RPMI7951 (cell line): ENCODE measurements around the gene PFKL. TPM values are rescaled to one million over a fixed set of nuclear protein-coding genes. Genes with fewer than 3 reads are reported as not detected.
"Not testable (repeated sequence)": the region's sequence is repeated elsewhere in the genome, so short reads cannot be mapped to it uniquely, and the experiment has no call there.

Experiments used
- DNase-seq: peaks from one replicate; pipeline ENCODE4 v3.0.0-alpha.2; 2012; ENCODE audit warnings: low read depth
- total RNA-seq: library from RNA; depleted of rRNA; stranded (reverse); fragments of >200 nt; shearing (Covaris generic); gene quantifications from 2 replicates; pipeline ENCODE4 v1.2.3, GENCODE V29; 2014

Gene PFKL
- total RNA-seq, 1 experiment from 2014 or later, result 97.3 TPM

- DNase-seq, result peak; percentile 61
Observed at GRCh38 chr21:44294391-44295162, 5.3 kb upstream of the PFKL start.

- DNase-seq, result peak; percentile 42
Observed at GRCh38 chr21:44295163-44295573, 4.7 kb upstream of the PFKL start.

DNA sequence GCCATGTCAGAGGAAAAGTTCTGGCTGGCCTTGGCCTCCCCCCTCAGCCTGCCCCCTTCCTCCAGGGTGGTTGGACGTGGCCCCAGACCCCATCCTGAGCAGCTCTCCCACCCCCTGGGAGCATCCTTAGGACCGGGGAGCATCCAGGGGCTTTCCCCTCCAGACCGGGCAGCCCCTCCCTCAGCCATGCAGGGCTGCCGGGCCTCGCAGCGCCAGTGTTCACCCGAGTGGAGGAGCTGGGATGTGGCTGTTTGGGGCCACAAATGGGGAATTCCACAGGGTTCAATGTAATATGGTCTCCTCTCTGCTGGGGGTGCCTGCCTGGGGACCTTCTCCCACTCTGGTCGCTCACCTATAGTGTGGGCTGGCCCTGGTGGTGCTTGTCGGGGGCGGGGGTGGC, 4.2 kb upstream of the PFKL start:
- no peak for DNase-seq

DNA sequence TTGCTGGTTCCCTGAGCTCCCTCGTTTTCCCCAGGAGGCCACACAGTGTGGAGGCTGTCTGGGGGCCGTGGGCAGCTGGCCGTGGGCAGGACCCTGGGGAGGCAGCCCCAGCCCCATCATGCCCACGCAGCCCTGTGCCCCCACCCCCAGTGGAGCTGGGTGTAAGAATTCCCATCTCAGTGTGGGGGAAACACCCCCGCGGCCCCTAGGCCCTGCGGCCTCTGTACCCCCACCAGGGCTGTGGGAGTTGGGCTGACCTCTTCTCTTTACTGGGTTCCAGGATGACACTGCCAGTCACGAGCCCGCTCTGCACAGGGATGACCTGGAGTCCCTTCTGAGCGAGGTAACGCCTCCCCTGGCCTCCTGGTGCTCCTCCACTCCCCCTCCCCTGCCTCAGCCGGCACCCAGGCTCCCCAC, 3.7 kb upstream of the PFKL start:
- DNase-seq, result no peak

GRCh38 chr21:44296916-44297315, 2.9 kb upstream of the PFKL start:
- DNase-seq, result no peak

DNA sequence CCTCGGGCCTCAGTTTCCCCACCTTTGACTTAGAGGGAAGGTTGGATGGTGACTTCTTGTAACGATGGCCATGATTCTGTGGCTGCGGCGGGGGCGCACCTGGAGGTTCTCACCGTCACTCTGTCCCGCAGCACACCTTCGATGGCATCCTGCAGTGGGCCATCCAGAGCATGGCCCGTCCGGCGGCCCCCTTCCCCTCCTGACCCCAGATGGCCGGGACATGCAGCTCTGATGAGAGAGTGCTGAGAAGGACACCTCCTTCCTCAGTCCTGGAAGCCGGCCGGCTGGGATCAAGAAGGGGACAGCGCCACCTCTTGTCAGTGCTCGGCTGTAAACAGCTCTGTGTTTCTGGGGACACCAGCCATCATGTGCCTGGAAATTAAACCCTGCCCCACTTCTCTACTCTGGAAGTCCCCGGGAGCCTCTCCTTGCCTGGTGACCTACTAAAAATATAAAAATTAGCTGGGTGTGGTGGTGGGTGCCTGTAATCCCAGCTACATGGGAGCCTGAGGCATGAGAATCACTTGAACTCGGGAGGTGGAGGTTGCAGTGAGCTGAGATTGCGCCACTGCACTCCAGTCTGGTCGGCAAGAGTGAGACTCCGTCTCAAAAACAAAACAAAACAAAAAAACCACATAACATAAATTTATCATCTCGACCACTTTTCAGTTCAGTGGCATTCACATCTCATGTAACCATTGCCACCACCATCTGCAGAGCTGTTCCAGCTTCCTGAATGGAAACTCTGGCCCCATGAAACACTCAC, 2.1 kb upstream of the PFKL start:
- peak; percentile 79 for DNase-seq

- no peak for DNase-seq
Observed at GRCh38 chr21:44298301-44298700, 1.6 kb upstream of the PFKL start.

DNA sequence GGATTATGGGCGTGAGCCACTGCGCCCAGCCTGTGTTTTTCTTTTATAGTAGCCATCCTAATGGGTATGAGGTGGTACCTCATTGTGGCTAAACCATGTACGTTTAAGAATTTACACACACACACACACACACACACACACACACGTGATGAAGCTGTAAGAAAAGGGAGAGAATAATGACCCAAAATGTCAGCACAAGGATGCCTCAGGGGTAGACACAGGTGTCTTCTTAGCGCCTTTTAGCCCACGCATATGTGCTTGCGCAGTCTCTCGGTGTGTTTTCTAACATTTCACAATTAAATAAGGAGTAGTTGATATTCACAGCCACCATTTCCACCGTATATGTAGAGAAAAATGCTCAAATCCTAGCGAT, 782 bp upstream of the PFKL start:
- DNase-seq, result peak; percentile 35

- peak; percentile 68 for DNase-seq
Observed at GRCh38 chr21:44300262-44300959, 558 bp downstream of the PFKL start.

GRCh38 chr21:44301141-44301540, 1.3 kb downstream of the PFKL start:
- no peak for DNase-seq

DNA sequence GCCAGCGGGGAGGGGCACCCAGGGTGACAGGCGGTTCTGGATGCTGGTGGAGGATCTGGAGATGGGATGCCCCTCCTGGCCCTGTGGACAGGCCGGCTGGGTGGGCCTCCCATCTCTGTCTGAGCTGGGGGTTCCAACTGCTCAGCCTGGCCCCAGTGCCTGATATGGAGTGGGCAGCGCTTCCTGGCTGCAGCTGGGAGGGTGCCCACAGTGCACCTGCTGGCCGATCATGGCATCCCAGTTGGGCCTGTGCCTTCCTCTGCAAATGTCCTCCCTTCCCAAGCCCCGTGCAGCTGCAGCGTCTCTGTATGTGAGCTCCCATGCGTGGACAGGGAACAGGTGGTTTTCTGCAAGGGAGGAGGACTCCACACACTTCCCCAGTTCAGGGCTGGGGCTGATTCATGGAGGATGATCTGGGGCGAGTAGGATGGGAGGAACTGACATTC, 2.1 kb downstream of the PFKL start:
- no peak for DNase-seq

DNA sequence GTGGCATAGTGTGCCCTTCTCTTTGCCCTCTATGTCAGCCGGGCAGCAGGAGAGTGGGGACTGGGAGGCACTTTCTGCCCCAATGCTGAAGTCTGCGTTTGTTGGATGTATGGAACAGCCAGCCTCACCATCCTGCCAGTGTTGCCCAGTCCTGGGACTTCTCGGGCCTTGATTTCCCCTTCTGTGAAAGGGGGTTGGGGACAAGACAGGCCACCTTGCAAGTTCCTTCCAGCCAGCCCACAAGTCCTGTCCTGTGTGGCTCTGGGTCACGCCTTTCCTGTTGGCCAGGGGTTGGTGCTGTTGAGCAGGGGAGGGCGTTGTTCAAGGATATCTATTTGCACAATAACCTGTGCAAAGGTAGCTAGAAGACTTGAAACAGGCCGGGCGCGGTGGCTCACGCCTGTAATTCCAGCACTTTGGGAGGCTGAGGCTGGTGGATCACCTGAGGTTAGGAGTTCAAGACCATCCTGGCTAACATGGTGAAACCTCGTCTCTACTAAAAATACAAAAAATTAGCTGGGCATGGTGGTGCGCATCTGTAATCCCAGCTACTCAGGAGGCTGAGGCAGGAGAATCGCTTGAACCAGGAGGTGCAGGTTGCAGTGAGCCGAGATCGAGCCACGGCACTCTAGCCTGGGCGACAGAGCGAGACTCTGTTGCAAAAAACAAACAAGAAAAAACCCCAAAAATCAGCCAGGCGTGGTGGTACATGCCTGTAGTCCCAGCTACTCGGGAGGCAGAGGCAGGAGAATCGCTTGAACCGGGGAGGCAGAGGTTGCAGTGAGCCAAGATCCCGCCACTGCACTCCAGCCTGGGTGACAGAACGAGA, 2.9 kb downstream of the PFKL start:
- not testable (repeated sequence) for DNase-seq

- DNase-seq, result no peak
Observed at GRCh38 chr21:44303490-44303981, 3.7 kb downstream of the PFKL start.

DNA sequence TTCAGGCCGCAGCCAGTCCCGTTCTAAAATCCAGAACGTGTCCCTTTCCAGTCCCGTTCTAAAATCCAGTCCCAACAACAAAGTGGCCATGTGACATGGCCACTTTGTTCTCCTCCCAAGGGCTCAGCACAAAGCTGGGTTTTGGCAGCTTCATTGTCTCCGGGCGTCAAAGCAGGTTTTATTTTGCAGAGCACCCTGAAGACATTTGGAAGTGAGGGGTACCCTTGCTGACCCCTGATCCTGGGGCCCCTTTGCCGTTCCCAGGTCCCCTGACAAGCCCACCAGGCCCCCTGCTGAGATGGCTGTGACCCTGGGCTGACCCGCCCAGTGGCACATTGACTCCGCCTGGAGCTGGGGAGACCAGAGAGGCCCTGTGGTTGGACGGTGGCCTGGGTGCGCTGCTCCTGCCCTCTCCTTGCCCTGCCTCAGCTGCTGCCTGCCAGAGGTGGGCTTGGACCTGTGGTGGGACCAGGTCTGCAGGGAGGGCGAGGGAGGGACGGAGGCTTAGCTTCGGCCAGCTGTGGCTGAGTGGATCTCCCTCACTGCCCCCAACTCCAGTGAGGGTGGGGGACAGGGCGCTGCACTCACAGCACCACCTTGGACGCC, 4.3 kb downstream of the PFKL start:
- DNase-seq, result no peak

- DNase-seq, result peak; percentile 27
Observed at GRCh38 chr21:44304877-44305293, 5.0 kb downstream of the PFKL start.

- no peak for DNase-seq
Observed at GRCh38 chr21:44305691-44306090, 5.8 kb downstream of the PFKL start.

- no peak for DNase-seq
Observed at GRCh38 chr21:44306936-44307704, 7.3 kb downstream of the PFKL start.

GRCh38 chr21:44310628-44311507, 11.0 kb downstream of the PFKL start:
- no peak for DNase-seq

DNA sequence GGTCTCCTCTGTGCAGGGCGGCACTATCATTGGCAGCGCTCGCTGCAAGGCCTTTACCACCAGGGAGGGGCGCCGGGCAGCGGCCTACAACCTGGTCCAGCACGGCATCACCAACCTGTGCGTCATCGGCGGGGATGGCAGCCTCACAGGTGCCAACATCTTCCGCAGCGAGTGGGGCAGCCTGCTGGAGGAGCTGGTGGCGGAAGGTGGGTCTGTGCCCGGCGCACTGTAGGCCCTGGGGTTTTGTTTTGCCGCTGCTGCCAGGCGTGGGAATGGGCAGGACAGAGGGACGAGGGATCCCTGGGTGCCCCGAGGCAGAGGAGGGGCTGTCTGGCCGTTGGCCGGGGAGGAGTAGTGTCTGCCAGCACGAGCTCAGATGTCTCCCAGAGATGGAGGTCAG, 12.2 kb downstream of the PFKL start:
- DNase-seq, result no peak
